DOHH2 (cell line): ENCODE measurements around the gene CYB5D1.

ENCODE experiments used
- H3F3A ChIP-seq: fragments of 200-600 bp; sonication (generic), shearing (Covaris generic); 2 replicates; pipeline ENCODE4 v1.6.0; 2016; ENCODE audit warnings: antibody characterized with exemption, mild to moderate bottlenecking; ENCODE audit not compliant: control insufficient read depth, insufficient read depth
- H3K27ac ChIP-seq: fragments of 200-600 bp; sonication (generic); 2 replicates; pipeline ENCODE4 v1.5.1; 2014; ENCODE audit warnings: low read depth, mild to moderate bottlenecking, low read length, moderate library complexity
- H3K27me3 ChIP-seq: fragments of 200-600 bp; sonication (generic); 2 replicates; pipeline ENCODE4 v1.6.1; 2014; ENCODE audit warnings: mild to moderate bottlenecking, low read length, mixed read lengths; ENCODE audit not compliant: control insufficient read depth
- H3K36me3 ChIP-seq: fragments of 200-600 bp; sonication (generic); 2 replicates; pipeline ENCODE4 v1.6.1; 2014; ENCODE audit warnings: mild to moderate bottlenecking, low read length, moderate library complexity, mixed read lengths; ENCODE audit not compliant: control insufficient read depth
- H3K4me1 ChIP-seq: fragments of 200-600 bp; sonication (generic); 2 replicates; pipeline ENCODE4 v1.6.1; 2014; ENCODE audit warnings: mild to moderate bottlenecking, low read length, mixed read lengths; ENCODE audit not compliant: control insufficient read depth
- H3K4me2 ChIP-seq: fragments of 200-600 bp; sonication (generic); 2 replicates; pipeline ENCODE4 v1.6.0; 2014; ENCODE audit warnings: mild to moderate bottlenecking, low read length, moderate library complexity
- H3K4me3 ChIP-seq: fragments of 200-600 bp; sonication (generic); 2 replicates; pipeline ENCODE4 v1.5.1; 2014; ENCODE audit warnings: mild to moderate bottlenecking, low read length, mixed read lengths
- H3K79me2 ChIP-seq: fragments of 200-600 bp; sonication (generic); 2 replicates; pipeline ENCODE4 v1.6.1; 2014; ENCODE audit warnings: mild to moderate bottlenecking, low read length, mixed read lengths; ENCODE audit not compliant: control insufficient read depth
- H3K9me2 ChIP-seq: fragments of 200-600 bp; sonication (generic); replicated peaks from 2 replicates; pipeline ENCODE4 v1.6.1; 2014; ENCODE audit warnings: mild to moderate bottlenecking, low read length, mixed read lengths; ENCODE audit not compliant: control insufficient read depth
- H3K9me3 ChIP-seq: fragments of 200-600 bp; sonication (generic); 2 replicates; pipeline ENCODE4 v1.6.1; 2014; ENCODE audit warnings: antibody characterized with exemption, low read length, mixed read lengths; ENCODE audit not compliant: control insufficient read depth, insufficient read depth
- H4K20me1 ChIP-seq: fragments of 200-600 bp; sonication (generic); 2 replicates; pipeline ENCODE4 v1.6.0; 2014; ENCODE audit warnings: low read depth, mild to moderate bottlenecking, antibody characterized with exemption, low read length, moderate library complexity; ENCODE audit not compliant: control insufficient read depth, insufficient read depth
- EZH2phosphoT487 ChIP-seq: fragments of 200-600 bp; sonication (generic); IDR thresholded peaks from 2 replicates; pipeline ENCODE4 v1.6.1; 2017; ENCODE audit warnings: borderline replicate concordance, mild to moderate bottlenecking, antibody characterized with exemption, low read length, moderate library complexity, mixed read lengths
- TF ChIP-seq, protein P1 (sequence below): fragments of 200-600 bp; sonication (generic); IDR thresholded peaks from one replicate; pipeline ENCODE4 v1.5.1; 2014; ENCODE audit warnings: antibody characterized with exemption, mild to moderate bottlenecking, low read depth, low read length; ENCODE audit not compliant: poor library complexity, severe bottlenecking

Gene CYB5D1

GRCh38 chr17:7833795-7834541 is 23.8 kb upstream of the CYB5D1 start, which contains the start of gene KDM6B:
Gene KDM6B, plus strand, starts transcription at chr17:7834217. Its CDS starts 11,338 bp downstream, at chr17:7845555.
- H4K20me1 ChIP-seq = no peaks in the 10 kb centered on the region

GRCh38 chr17:7834542-7834956 is 23.3 kb upstream of the CYB5D1 start:
- H3K36me3 ChIP-seq = peaks cover 10% of the 10 kb centered on the region
- TF ChIP-seq, protein P1, sequence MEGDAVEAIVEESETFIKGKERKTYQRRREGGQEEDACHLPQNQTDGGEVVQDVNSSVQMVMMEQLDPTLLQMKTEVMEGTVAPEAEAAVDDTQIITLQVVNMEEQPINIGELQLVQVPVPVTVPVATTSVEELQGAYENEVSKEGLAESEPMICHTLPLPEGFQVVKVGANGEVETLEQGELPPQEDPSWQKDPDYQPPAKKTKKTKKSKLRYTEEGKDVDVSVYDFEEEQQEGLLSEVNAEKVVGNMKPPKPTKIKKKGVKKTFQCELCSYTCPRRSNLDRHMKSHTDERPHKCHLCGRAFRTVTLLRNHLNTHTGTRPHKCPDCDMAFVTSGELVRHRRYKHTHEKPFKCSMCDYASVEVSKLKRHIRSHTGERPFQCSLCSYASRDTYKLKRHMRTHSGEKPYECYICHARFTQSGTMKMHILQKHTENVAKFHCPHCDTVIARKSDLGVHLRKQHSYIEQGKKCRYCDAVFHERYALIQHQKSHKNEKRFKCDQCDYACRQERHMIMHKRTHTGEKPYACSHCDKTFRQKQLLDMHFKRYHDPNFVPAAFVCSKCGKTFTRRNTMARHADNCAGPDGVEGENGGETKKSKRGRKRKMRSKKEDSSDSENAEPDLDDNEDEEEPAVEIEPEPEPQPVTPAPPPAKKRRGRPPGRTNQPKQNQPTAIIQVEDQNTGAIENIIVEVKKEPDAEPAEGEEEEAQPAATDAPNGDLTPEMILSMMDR = no peak
- TF ChIP-seq EZH2phosphoT487 = no peak
- no peaks in the 10 kb centered on the region for H3K9me3 ChIP-seq
- H3K4me1 ChIP-seq = peaks cover 34% of the 10 kb centered on the region
- peaks cover 22% of the 10 kb centered on the region for H3F3A ChIP-seq
- H3K27ac ChIP-seq = peak overlapping the region; percentile 89
- H3K79me2 ChIP-seq = peaks cover 24% of the 10 kb centered on the region
- H3K4me3 ChIP-seq = peak overlapping the region; percentile 78
- H4K20me1 ChIP-seq = no peaks in the 10 kb centered on the region
- peaks cover 20% of the 10 kb centered on the region for H3K27me3 ChIP-seq
- no peaks in the 10 kb centered on the region for H3K9me2 ChIP-seq
- peak overlapping the region; percentile 93 for H3K4me2 ChIP-seq

More at GRCh38 chr17:7833795-7834541, 23.8 kb upstream of the CYB5D1 start, which contains the start of gene KDM6B:
- Histone ChIP-seq H3K79me2 (peaks cover 18% of the 10 kb centered on the region), H3K9me2 (no peaks in the 10 kb centered on the region), H3F3A (peaks cover 18% of the 10 kb centered on the region), H3K9me3 (no peaks in the 10 kb centered on the region), H3K27me3 (peaks cover 20% of the 10 kb centered on the region), H3K4me2 (peak within 1 kb of the TSS; percentile 93), H3K36me3 (peaks cover 7% of the 10 kb centered on the region; the same call in 1 of the 2 replicates), H3K27ac (peak within 1 kb of the TSS; percentile 89), H3K4me3 (peak within 1 kb of the TSS; percentile 78), H3K4me1 (peaks cover 28% of the 10 kb centered on the region)
- TF ChIP-seq, protein P1 = no peak
- no peak for TF ChIP-seq EZH2phosphoT487

DNA sequence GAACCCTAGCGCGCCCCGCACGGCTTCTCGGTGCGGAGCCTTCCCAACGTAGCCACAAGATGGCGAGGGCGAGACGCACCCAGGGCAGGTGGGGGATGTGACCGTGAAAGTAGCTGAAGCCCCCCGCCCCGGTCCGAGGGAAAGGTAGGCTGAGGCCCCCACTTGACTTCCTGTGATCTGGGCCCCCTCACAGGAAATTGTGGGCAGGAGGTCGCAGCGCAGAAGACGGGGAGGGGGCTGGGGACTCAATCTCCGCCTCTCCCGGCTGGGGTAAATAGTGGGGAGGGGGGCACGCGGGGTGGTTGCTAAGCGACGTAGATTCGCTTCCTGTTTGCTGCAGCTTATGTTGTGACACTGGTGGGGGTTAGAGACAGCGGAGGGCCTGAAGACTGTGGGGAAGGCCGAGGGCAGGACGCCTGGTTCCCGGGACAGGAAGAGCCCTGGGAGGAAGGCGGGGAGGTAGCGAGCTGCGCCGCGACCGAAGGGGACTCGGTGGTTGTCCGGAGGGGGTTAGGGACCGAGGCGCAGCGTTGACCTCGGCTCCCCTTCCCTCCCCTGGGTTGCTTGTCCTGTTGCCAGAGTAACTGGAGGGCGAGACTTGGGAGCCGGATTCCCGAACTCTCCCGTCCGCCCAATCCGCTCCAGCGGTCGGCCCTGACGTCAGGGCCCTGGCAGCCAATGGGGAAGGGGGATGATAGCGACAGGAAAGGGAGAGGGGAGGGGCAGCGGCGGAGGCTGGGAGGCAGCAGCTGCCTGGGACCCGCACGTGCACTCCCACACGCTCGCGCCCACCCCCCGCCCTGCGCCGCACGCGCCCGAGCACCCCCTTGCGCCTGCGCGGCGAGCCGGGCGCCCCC is 22.6 kb upstream of the CYB5D1 start:
- TF ChIP-seq, protein P1 = peak; percentile 96
- no peak for TF ChIP-seq EZH2phosphoT487
- H3K4me1 ChIP-seq = peaks cover 40% of the 10 kb centered on the region

More for the DNA sequence above, 22.6 kb upstream of the CYB5D1 start:
- H3F3A ChIP-seq = peaks cover 23% of the 10 kb centered on the region
- H3K9me2 ChIP-seq = no peaks in the 10 kb centered on the region
- peak overlapping the region; percentile 93 for H3K4me2 ChIP-seq
- H4K20me1 ChIP-seq = no peaks in the 10 kb centered on the region
- peaks cover 17% of the 10 kb centered on the region for H3K36me3 ChIP-seq
- no peaks in the 10 kb centered on the region for H3K9me3 ChIP-seq
- H3K4me3 ChIP-seq = peak overlapping the region; percentile 78
- H3K27ac ChIP-seq = peak overlapping the region; percentile 89
- peaks cover 31% of the 10 kb centered on the region for H3K79me2 ChIP-seq
- H3K27me3 ChIP-seq = peaks cover 20% of the 10 kb centered on the region
